Activated CD4-positive, alpha-beta T cell treated with anti-CD3 and anti-CD28 coated beads for 1 hour (primary cell): ENCODE data around the gene LSS.
"Not testable (repeated sequence)": the region's sequence is repeated elsewhere in the genome, so short reads cannot be mapped to it uniquely, and the experiment has no call there.

Experiments used
- DNase-seq: peaks from one replicate; pipeline ENCODE4 v3.0.0-alpha.2; 2020

LSS gene

GRCh38 chr21:46184625-46185555, 43.7 kb downstream of the LSS start:
- DNase-seq: peak; percentile 64

DNA sequence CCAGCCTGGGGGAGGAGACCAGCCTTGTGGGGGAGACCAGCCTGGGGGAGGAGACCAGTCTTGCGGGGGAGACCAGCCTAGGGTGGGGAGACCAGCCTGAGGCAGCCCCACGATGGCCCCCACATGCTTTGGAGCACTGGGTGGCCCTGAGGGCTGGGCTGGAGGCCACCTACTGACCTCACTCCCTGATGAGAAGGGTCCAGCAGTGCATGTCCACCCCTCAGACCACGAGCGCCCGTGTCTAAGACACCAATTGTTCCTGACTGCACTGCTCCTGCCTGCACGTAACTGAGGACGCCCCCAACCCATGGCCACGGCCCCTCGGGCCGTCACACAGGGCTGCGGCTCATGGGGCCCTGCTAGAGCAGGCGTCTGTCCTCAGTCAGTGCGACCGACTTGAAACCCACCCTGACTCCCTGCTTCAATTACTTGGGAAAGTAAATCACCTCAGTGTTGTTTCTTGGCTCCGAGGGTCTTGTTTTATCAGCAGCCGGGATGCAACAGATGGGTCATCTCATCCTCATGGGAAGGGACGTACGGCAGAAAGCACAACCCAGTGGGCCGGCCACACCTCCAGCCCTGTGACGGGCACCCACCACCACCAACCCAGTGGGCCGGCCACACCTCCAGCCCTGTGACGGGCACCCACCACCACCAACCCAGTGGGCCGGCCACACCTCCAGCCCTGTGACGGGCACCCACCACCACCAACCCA, 44.5 kb downstream of the LSS start, which contains the start of gene SPATC1L:
TSS of gene SPATC1L (minus strand) at position 550 of the 715 bp plus-strand sequence. CDS start 1,643 bp downstream, outside the sequence.
- peak; percentile 34 for DNase-seq

DNA sequence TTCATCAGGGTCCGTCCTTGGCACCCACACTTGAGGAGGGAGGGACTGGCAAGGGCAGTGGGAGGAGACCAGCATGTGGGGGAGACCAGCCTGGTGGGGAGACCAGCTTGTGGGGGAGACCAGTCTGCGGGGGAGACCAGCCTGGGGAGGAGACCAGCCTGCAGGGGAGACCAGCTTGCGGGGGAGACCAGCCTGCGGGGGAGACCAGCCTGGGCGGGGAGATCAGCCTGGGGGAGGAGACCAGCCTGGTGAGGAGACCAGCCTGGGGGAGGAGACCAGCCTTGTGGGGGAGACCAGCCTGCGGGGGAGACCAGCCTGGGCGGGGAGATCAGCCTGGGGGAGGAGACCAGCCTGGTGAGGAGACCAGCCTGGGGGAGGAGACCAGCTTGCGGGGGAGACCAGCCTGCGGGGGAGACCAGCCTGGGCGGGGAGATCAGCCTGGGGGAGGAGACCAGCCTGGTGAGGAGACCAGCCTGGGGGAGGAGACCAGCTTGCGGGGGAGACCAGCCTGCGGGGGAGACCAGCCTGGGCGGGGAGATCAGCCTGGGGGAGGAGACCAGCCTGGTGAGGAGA, 45.2 kb downstream of the LSS start:
- not testable (repeated sequence) for DNase-seq

GRCh38 chr21:46182548-46183336, 45.8 kb downstream of the LSS start:
- no peak for DNase-seq

DNA sequence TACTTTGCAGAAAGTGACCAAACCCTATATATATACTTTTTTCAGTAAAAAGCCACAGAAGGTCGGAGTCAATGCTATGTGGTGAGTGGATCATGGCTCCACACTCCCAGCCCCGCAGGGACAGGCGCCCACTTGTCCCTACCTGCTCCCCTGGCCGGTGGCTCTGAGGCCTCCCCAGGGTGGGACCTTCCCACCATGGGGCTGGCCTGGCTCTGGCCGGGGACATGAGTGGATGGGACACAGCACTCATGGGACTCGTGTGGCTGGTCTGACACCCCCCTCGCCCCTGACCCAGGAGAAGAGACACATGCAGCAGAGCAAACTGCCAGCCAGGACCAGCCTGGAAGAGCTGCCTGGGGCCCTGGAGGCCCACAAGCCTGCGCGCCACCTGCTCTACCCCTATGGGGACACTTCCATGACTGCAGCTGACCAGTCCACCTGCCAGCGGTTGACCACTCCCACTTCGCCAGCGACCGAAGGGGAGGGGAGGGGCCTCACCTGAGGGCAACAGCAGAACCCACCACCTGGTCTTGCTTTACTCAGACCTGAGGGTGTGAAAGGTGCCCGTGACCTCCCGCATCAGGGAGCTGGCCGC, 46.5 kb downstream of the LSS start:
- no peak for DNase-seq

DNA sequence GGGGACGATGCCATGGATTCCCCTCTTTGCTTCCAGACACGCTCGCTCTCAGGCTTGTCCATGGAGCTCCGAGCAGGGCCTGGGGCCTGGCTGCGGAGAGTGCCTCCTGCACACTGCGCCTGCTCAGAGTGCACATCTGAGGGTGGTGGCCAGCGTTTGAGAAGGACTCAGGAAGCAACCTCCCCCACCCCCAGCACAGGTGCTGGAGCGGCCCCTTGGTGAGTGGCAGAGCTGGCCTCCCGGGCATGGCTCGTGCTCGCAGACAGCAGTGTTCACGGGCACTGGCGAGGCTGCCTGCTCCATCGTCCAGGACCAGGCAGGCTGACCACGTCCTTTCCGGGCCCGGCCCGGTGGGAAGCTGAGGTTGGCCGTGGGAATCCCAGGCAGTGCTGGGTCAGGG, 47.1 kb downstream of the LSS start:
- no peak for DNase-seq

DNA sequence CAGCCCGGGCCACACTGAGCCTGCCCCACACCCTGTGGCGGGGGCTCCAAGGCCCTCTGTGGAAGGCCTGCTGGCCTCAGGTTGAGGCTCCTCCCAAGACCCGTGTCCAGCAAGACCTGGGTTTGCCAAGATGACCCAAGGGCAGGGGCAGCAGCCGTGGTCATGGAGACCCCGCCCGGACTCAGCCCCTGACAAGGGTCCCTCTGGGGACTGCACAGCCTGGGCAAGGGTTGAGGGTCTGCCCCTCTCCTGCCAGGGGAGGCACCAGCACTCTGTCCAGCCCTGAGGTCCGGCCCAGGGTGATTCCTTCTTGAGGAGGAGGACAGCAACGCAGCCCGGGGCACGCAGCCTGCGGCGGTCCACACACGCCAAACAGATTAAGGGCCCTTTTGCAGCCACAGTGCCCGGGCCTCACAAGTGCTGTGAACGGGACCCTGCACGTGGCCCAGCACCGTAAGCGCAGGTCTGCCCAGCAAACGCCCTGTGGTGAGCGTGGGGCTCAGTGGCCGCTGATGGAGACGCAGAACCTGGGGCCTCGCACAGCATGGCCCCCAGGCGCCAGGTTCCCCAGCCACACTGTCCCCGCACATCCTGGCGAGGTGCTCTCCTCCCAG, 47.7 kb downstream of the LSS start:
- no peak for DNase-seq

GRCh38 chr21:46180079-46180722, 48.4 kb downstream of the LSS start:
- DNase-seq: no peak

DNA sequence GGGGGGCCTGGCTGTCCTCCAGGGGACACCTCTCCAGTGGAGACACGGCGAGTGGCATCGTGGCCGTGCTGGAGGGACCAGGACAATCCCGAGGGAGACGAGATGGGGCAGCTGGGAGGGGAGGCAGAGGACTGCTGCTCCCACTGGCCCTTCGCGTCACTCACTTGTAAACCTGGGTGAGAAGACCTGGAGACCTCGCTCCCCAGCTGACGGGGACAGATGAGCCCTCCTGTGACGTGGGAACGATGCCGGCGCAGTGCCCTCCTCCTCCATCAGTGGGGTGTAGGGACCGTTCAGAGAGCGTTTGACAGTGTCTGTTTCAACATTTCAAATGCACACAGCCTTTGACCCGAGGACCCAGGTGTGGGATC, 48.9 kb downstream of the LSS start:
- DNase-seq: no peak

DNA sequence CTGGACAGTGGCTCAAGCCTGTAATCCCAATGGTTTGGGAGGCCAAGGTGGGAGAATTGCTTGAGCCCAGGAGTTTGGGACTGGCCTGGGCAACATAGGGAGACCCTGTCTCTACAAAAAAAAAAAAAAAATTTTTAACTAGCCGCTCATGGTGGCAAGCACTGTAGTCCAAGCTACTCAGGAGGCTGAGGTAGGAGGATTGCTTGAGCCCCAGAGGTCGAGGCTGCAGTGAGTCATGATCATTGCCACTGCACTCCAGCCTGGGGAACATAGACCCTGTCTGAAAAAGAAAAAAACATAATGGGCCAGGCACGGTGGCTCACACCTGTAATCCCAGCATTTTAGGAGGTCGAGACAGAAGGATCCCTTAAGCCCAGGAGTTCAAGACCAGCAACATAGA, 49.6 kb downstream of the LSS start:
- DNase-seq: no peak

DNA sequence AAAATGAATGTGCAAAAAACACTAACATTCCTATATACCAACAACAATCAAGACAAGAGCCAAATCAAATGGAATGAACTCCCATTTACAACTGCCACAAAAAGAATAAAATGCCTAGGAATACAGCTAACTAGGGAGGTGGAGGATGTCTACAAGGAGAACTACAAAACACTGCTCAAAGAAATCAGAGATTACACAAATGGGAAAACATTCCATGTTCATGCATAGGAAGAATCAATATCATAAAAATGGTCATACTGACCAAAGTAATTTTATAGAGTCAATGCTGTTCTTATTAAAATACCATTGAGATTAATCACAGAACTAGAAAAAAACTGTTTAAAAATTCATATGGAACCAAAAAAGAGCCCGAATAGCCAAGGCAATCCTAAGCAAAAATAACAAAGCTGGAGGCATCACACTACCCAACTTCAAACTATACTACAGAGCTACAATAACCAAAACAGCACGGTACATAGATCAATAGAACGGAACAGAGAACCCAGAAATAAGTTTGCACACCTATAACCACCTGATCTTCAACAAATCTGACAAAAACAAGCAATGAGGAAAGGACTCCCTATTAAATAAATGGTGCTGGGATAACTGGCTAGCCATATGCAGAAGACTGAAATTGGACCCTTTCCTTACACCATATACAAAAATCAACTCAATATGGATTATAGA, 52.0 kb downstream of the LSS start:
- not testable (repeated sequence) for DNase-seq

- peak; percentile 3 for DNase-seq
These were observed 55.0 kb downstream of the LSS start for GRCh38 chr21:46173573-46173972.

DNA sequence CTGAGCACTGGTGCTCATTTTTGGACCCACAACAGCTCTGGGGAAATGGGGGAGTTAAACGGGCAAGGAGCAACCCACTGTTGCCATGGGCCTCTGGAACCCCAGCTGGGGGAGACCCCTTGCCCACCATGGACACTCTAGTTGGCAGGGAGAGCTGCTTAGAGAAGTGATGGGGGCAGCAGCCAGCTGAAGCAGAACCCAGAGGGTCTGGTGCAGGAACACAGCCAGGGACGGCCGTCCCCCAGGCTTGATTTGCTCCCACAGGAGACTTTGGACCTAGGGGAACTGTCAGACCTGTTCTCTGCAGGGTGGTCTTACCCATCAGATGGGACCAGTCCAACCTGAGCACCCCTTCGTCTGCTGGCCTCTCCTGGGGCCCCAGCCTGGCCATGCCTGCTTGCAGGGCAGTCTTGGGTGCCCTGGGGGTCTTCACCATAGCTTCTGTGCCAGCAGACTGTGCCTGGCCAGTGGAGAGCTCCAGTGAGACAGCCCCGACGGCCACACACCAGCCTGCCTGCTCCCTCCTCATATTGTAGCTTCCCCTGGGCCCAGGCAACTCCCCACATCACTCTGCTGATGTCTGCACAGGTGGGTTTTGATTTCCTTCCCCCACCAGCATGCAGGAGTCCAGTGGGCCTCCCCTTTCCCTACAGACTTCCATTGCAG, 55.6 kb downstream of the LSS start:
- peak; percentile 2 for DNase-seq

DNA sequence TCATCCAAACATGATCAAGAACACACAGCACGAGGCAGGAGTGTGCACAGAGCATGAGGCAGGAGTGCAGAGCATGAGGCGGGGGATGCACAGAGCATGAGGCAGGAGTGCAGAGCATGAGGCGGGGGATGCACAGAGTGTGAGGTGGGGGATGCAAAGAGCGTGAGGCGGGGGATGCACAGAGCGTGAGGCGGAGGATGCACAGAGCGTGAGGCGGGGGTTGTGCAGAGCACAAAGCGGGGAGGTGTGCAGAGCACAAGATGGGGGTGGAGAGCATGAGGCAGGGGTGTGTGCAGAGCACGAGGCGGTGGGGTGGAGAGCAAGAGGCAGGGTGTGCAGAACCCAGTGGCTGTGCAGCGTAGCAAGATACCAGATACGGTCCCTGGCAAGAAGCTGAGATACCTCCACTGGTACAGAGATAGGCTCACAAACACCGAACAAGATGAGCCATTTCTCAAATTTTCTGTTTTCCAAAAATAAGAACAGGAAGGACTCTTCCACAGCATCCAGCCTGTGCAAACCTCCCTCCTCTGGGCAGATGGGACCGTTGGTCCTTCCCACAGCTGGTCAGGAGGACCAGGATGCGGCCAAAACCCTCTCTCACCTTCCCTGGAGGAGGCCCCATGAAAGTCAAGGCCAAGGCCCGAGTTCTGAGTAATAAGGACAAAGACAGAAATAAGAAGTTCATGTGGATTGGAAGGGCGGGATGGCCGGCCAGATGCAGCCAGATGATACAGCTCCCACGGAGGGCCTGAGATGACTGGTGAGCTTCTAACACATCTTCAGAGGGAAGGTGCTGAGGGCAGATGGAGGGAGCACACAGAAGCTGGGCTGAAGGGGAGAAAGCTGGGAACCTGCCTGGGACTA, 56.3 kb downstream of the LSS start:
- peak; percentile 0 for DNase-seq

GRCh38 chr21:46171585-46171984, 57.0 kb downstream of the LSS start:
- DNase-seq: no peak

DNA sequence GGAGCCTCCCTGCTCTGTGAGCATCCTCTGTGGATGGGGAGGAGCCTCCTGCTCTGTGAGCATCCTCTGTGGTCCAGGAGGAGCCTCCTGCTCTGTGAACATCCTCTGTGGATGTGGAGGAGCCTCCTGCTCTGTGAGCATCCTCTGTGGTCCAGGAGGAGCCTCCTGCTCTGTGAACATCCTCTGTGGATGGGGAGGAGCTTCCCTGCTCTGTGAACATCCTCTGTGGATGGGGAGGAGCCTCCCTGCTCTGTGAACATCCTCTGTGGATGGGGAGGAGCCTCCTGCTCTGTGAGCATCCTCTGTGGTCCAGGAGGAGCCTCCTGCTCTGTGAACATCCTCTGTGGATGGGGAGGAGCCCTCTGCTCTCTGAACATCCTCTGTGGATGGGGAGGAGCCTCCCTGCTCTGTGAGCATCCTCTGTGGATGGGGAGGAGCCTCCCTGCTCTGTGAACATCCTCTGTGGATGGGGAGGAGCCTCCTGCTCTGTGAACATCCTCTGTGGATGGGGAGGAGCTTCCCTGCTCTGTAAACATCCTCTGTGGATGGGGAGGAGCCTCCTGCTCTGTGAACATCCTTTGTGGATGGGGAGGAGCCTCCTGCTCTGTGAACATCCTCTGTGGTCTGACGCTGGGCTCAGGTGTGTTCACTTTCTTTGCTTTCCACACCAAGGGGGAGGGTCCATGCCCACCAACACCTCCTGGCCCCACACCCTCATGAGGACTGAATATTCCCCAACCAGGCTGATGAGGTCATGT, 58.0 kb downstream of the LSS start:
- DNase-seq: peak; percentile 14

- no peak for DNase-seq
These were observed 59.8 kb downstream of the LSS start for GRCh38 chr21:46168659-46169386.

DNA sequence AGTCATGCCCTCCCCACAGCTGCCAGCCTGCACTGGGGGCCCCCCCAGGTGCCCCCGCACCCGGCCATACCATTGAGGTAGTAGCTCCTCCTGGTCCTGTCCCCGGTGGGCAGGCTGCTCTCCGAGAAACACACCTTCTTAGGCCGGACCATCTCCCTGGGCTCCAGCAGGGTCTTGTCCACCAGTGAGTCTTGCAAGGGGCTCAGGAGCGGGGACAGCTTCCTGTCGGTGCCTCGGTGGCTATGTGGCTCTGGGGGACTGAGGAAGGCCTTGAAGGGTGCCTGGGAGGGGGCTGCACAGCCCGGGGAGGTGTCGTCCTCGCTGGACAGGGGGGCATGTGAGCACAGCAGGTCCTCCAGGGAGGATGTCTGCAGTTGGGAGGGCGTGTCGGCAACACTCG, 60.3 kb downstream of the LSS start:
- DNase-seq: peak; percentile 5
